ENCODE measurements around the gene DHRSX.
"Not testable (repeated sequence)": the region's sequence is repeated elsewhere in the genome, so short reads cannot be mapped to it uniquely, and the experiment has no call there.

Gene DHRSX

DNA sequence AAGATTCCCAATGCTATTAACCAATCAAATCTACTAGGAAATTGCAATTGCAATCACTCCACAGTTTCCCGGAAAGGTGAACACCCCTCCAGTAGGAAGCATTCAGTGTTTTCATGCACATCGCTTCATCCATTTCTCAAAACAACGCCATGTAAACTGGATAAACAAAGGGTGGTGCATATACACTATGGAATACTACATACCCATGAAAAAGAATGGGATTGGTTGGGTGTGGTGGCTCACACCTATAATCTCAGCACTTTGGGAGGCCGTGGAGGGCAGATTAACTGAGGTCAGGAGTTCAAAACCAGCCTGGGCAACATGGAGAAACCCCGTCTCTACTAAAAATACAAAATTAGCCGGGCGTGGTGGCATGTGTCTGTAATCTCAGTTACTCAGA is 29.1 kb downstream of the DHRSX start:
- DNase-seq (ENCODE audit: extremely low spot score), result no peak
- POLR2A ChIA-PET, result no interaction called here
- CTCF ChIA-PET, result no interaction called here
- TF ChIP-seq, protein P1, sequence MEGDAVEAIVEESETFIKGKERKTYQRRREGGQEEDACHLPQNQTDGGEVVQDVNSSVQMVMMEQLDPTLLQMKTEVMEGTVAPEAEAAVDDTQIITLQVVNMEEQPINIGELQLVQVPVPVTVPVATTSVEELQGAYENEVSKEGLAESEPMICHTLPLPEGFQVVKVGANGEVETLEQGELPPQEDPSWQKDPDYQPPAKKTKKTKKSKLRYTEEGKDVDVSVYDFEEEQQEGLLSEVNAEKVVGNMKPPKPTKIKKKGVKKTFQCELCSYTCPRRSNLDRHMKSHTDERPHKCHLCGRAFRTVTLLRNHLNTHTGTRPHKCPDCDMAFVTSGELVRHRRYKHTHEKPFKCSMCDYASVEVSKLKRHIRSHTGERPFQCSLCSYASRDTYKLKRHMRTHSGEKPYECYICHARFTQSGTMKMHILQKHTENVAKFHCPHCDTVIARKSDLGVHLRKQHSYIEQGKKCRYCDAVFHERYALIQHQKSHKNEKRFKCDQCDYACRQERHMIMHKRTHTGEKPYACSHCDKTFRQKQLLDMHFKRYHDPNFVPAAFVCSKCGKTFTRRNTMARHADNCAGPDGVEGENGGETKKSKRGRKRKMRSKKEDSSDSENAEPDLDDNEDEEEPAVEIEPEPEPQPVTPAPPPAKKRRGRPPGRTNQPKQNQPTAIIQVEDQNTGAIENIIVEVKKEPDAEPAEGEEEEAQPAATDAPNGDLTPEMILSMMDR (IDR thresholded peaks at IDR 0.05; ENCODE audit: control extremely low read depth, extremely low read depth, low read depth, missing control alignments), result no peak

DNA sequence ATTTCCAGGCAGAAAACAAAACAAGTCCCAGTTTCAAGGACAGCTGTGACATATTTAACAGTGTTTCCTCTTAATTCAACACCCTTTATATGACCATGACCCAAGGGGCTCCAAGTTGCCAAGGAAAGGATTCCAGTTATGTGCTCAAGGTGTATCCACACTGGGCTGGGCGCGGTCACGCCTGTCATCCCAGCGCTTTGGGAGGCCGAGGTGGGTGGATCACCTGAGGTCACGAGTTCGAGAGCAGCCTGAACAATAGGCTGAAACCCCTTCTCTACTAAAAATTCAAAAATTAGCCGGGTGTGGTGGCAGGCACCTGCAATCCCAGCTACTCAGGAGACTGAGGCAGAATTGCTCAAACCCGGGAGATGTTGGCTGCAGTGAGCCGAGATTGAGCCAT is 29.6 kb downstream of the DHRSX start:
- CTCF ChIA-PET; DNase-seq (ENCODE audit: extremely low spot score); POLR2A ChIA-PET: not testable (repeated sequence)

DNA sequence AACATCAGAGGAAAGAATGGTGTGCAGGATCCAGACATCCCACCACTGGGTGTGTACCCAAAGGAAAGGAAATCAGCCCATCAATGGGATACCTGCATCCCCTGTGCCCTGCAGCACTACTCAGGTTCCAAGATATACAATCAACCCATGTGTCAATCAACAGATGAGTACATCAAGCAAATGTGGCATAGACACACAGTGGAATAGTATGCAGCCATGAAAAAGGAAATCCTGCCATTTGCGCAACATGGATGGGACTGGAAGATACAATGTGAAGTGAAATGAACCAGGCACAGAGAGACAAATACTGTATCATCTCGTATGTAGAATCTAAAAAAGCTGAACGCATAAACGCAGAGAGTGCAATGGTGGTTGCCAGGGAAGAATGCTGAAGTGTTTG is 30.9 kb downstream of the DHRSX start:
- CTCF ChIA-PET; POLR2A ChIA-PET; DNase-seq (ENCODE audit: extremely low spot score): not testable (repeated sequence)

DNA sequence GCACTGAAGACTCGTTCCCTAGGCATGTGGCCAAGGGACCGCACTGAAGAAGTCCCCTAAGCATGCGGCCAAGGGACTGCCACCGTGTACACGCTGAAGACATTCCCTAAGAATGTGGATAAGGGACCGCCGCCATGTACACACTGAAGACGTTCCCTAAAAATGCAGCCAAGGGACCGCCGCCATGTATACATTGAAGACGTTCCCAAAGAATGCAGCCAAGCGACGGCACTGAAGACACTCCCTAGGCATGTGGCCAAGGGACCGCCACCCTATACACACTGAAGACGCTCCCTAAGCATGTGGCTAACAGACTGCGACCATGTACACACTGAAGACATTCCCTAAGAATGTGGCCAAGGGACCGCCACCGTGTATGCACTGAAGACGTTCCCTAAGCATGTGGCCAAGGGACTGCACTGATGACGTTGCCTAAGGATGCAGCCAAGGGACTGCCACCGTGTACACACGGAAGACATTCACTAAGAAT is 31.5 kb downstream of the DHRSX start:
- CTCF ChIA-PET, result no interaction called here
- DNase-seq (ENCODE audit: extremely low spot score), result no peak
- POLR2A ChIA-PET, result no interaction called here
- TF ChIP-seq, protein P1 (IDR thresholded peaks at IDR 0.05; ENCODE audit: control extremely low read depth, extremely low read depth, low read depth, missing control alignments), result no peak

DNA sequence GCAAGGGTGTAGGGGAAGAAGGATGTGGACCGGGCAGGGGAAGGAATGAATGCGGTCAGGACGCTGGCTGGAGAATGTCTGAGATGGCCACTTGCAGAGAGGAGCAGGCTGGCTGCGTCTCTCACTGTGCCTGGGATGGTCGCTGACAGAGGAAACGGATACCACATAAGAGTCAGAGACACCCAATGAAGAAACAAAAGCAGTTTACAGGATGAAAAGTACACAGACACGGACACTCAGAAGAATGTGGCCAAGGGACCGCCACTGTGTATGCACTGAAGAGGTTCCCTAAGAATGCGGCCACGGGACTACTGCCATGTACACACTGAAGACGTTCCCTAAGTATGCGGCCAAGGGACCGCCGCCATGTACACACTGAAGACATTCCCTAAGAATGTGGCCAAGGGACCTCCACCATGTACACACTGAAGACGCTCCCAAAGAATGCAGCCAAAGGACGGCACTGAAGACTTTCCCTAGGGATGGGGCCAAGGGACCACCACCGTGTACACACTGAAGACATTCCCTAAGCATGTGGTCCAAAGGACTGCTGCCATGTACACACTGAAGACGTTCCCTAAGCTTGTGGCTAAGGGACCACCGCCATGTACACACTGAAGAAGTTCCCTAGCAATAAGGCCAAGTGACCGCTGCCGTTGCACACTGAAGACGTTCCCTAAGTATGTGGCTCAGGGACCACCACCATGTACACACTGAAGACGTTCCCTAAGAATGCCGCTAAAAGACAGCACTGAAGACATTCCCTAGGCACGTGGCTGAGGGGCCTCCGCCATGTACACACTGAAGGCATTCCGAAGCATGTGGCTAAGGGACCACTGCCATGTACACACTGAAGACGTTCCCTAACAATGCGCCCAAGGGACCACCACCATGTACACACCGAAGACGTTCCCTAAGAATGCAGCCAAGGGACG is 32.2 kb downstream of the DHRSX start:
- TF ChIP-seq, protein P1 (IDR thresholded peaks at IDR 0.05; ENCODE audit: control extremely low read depth, extremely low read depth, low read depth, missing control alignments), result no peak
- ChIA-PET CTCF (no interaction called here), POLR2A (no interaction called here)
- no peak for DNase-seq (ENCODE audit: extremely low spot score)

DNA sequence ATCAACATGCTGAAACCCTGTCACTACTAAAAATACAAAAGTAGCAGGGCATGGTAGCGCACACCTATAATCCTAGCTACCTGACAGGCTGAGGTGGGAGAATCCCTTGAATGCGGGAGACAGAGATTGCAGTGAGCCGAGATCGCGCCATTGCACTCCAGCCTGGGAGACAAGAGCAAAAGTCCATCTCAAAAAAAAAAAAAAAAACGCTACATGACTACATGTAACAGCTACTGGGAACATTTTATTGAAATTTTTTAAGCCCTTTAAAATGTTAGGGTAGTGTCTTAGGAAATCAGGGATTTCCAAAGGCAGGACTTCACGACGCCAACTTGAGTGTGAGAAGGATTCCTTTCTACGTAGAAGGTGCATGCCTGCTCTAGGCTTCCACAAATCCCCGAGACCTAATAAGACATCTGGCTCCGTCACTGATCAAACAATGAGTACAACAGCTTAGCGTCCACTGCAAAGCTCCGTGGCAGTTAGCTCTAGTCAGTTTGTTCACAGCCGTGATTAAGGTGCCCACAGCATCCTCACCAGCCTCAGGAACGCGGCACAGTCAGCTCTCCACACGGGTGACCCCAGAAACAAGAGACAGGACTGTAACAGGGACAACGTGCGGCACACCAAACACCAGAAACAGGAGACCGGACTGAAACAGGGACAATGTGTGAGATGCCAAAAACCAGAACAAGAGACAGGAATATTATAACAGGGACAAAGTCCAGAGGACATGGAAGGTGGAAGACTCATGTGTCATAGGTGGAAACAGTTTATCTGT is 33.7 kb downstream of the DHRSX start:
- TF ChIP-seq, protein P1 (IDR thresholded peaks at IDR 0.05; ENCODE audit: control extremely low read depth, extremely low read depth, low read depth, missing control alignments), result no peak
- CTCF ChIA-PET, result no interaction called here
- POLR2A ChIA-PET, result no interaction called here
- DNase-seq (ENCODE audit: extremely low spot score), result no peak

DNA sequence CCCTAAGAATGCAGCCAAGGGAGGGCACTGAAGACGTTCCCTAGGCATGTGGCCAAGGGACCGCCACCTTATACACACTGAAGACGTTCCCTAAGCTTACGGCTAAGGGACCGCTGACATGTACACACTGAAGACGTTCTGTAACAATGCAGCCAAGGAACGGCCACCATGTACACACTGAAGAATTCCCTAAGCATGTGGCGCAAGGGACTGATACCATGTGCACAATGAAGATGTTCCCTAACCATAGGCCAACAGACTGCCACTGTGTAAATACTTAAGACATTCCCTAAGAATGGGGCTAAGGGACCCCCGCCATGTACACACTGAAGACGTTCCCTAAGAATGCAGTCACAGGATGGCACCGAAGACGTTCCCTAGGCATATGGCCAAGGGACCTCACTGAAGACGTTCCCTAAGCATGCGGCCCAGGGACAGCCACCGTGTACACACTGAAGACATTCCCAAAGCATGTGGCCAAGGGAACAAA is 36.1 kb downstream of the DHRSX start:
- TF ChIP-seq, protein P1 (IDR thresholded peaks at IDR 0.05; ENCODE audit: control extremely low read depth, extremely low read depth, low read depth, missing control alignments), result no peak
- ChIA-PET CTCF (no interaction called here), POLR2A (no interaction called here)
- no peak for DNase-seq (ENCODE audit: extremely low spot score)

Data from GM10248 (cell line).